RWPE2 (cell line): ENCODE results near the gene NLRC5.

Experiments used
- ATAC-seq: fragments of 200-7000 bp; cut with Tn5 transposase; 3 replicates; pipeline ENCODE4 v1.9.1; 2021; ENCODE audit warnings: low read depth
- DNase-seq: peaks from one replicate; pipeline ENCODE4 v3.0.0-alpha.2; 2020; ENCODE audit warnings: low spot score
- H3K27ac ChIP-seq: fragments of 450-650 bp; 2 replicates; pipeline ENCODE4 v1.5.1; 2017; ENCODE audit warnings: mild to moderate bottlenecking; ENCODE audit not compliant: poor library complexity, severe bottlenecking
- H3K27me3 ChIP-seq: fragments of 250-450 bp; sonication (Bioruptor Pico); 2 replicates; pipeline ENCODE4 v1.5.1; 2021; ENCODE audit warnings: mild to moderate bottlenecking, moderate library complexity; ENCODE audit not compliant: insufficient read depth, poor library complexity, severe bottlenecking
- H3K36me3 ChIP-seq: fragments of 250-450 bp; sonication (Bioruptor Pico); 2 replicates; pipeline ENCODE4 v1.5.1; 2020; ENCODE audit warnings: low read depth, mild to moderate bottlenecking, moderate library complexity
- H3K4me1 ChIP-seq: fragments of 250-450 bp; sonication (Bioruptor Pico); 2 replicates; pipeline ENCODE4 v1.5.1; 2021; ENCODE audit warnings: mild to moderate bottlenecking, moderate library complexity; ENCODE audit not compliant: insufficient read depth, poor library complexity, severe bottlenecking
- H3K4me3 ChIP-seq: fragments of 250-450 bp; sonication (Bioruptor Pico); 2 replicates; pipeline ENCODE4 v1.5.1; 2021; ENCODE audit warnings: mild to moderate bottlenecking, moderate library complexity; ENCODE audit not compliant: severe bottlenecking
- H3K9me3 ChIP-seq: fragments of 250-450 bp; sonication (Bioruptor Pico); 2 replicates; pipeline ENCODE4 v1.5.1; 2021; ENCODE audit warnings: mild to moderate bottlenecking, moderate library complexity; ENCODE audit not compliant: severe bottlenecking
- CTCF ChIP-seq: fragments of 450-650 bp; IDR thresholded peaks from one replicate; pipeline ENCODE4 v1.5.1; 2017; ENCODE audit warnings: mild to moderate bottlenecking, moderate library complexity; ENCODE audit not compliant: poor library complexity, severe bottlenecking

The NLRC5 gene

GRCh38 chr16:57016831-57017230 is 27.5 kb downstream of the NLRC5 start:
- TF ChIP-seq CTCF, result no peak
- no peak for DNase-seq
- H3K9me3 ChIP-seq, result no peaks in the 10 kb centered on the region

GRCh38 chr16:57017251-57017650 is 27.9 kb downstream of the NLRC5 start:
- no peak for DNase-seq
- Histone ChIP-seq H3K27ac (no peak overlapping the region), H3K4me1 (peaks cover 9% of the 10 kb centered on the region), H3K36me3 (no peaks in the 10 kb centered on the region), H3K27me3 (no peaks in the 10 kb centered on the region), H3K9me3 (no peaks in the 10 kb centered on the region), H3K4me3 (no peak overlapping the region)
- ATAC-seq, result no peak
- TF ChIP-seq CTCF, result no peak

More at GRCh38 chr16:57016831-57017230, 27.5 kb downstream of the NLRC5 start:
- H3K4me3 ChIP-seq, result no peak overlapping the region
- no peaks in the 10 kb centered on the region for H3K27me3 ChIP-seq
- peaks cover 9% of the 10 kb centered on the region for H3K4me1 ChIP-seq
- no peak overlapping the region for H3K27ac ChIP-seq
- no peak for ATAC-seq
- H3K36me3 ChIP-seq, result no peaks in the 10 kb centered on the region

- no peaks in the 10 kb centered on the region for H3K4me1 ChIP-seq
- no peak overlapping the region for H3K4me3 ChIP-seq
- DNase-seq (no peak), ATAC-seq (no peak)
- no peak for TF ChIP-seq CTCF
- H3K36me3 ChIP-seq, result no peaks in the 10 kb centered on the region
- H3K27me3 ChIP-seq, result no peaks in the 10 kb centered on the region
- no peaks in the 10 kb centered on the region for H3K9me3 ChIP-seq
- no peak overlapping the region for H3K27ac ChIP-seq
Observed at GRCh38 chr16:57019746-57020145, 30.4 kb downstream of the NLRC5 start.

GRCh38 chr16:57020651-57021050 is 31.3 kb downstream of the NLRC5 start:
- no peaks in the 10 kb centered on the region for H3K4me1 ChIP-seq
- no peak for ATAC-seq
- no peak for TF ChIP-seq CTCF
- H3K36me3 ChIP-seq, result no peaks in the 10 kb centered on the region
- H3K4me3 ChIP-seq, result no peak overlapping the region
- no peak for DNase-seq
- H3K9me3 ChIP-seq, result no peaks in the 10 kb centered on the region
- H3K27me3 ChIP-seq, result no peaks in the 10 kb centered on the region
- H3K27ac ChIP-seq, result no peak overlapping the region

- H3K27me3 ChIP-seq, result no peaks in the 10 kb centered on the region
- H3K4me3 ChIP-seq, result no peak overlapping the region
- H3K9me3 ChIP-seq, result no peaks in the 10 kb centered on the region
- no peak overlapping the region for H3K27ac ChIP-seq
- DNase-seq, result no peak
- no peaks in the 10 kb centered on the region for H3K36me3 ChIP-seq
- ATAC-seq, result no peak
- H3K4me1 ChIP-seq, result no peaks in the 10 kb centered on the region
- no peak for TF ChIP-seq CTCF
Observed at GRCh38 chr16:57021757-57022156, 32.4 kb downstream of the NLRC5 start.
